Right cardiac atrium (tissue), 5 donors: ENCODE measurements around the gene TBCD. TPM values are rescaled to one million over a fixed set of nuclear protein-coding genes. Genes with fewer than 3 reads are reported as not detected.
A peak's percentile ranks its signal among the peaks of the same experiment; 100 is the strongest.

Source experiments
- ATAC-seq, 2 donors: fragments of 200-7000 bp; cut with Tn5 transposase; one replicate each; pipeline versions ENCODE4 v1.8.0 to v1.9.1; 2020; ENCODE audit warnings: moderate library complexity in 2 of 2, mild to moderate bottlenecking in 1 of 2
- DNase-seq, 3 donors: peaks; one replicate each; pipeline ENCODE4 v3.0.0-alpha.2; 2020
- H3K27ac ChIP-seq: one replicate; pipeline ENCODE4 v1.5.1; 2013; ENCODE audit warnings: mild to moderate bottlenecking, low read length, control low read depth, moderate library complexity
- H3K27me3 ChIP-seq: one replicate; pipeline ENCODE4 v1.6.1; 2013; ENCODE audit not compliant: control insufficient read depth, insufficient read depth
- H3K4me1 ChIP-seq: one replicate; pipeline ENCODE4 v1.6.1; 2013; ENCODE audit warnings: low read length; ENCODE audit not compliant: control insufficient read depth, insufficient read depth
- H3K4me3 ChIP-seq: one replicate; pipeline ENCODE4 v1.5.1; 2013; ENCODE audit warnings: low read length, control low read depth
- H3K9me3 ChIP-seq: one replicate; pipeline ENCODE4 v1.6.1; 2013; ENCODE audit warnings: low read length; ENCODE audit not compliant: control insufficient read depth
- WGBS: extraction: QIAGEN DNeasy Blood & Tissue Kit; methylation state at CpG from one replicate; pipeline ENCODE4 v1.1.7; 2013; 5-methylcytosine and 5-hydroxymethylcytosine counted together
- intact Hi-C, 4 donors: fragments of 100-400 bp; cut with DNase I; formaldehyde crosslinking; loops; one replicate each; pipeline versions ENCODE4 v1.11.0 to v1.14.0; 2022 to 2023
- polyA plus RNA-seq: library from polyadenylated mRNA; stranded (reverse); fragments of 200-250 nt; gene quantifications from one replicate; pipeline ENCODE4 v1.2.3, GENCODE V29; 2013
- total RNA-seq, 4 donors: library from RNA; stranded (reverse); fragmentation: NEBNext Ultra II Directional; extraction: Animal tissue kit (Norgen Biotek cat#: 25700); gene quantifications; one replicate each; pipeline ENCODE4 v1.2.1, GENCODE V29; 2021
- donor health status: healthy with polysubstance abuse.
- donor health status: DM: no; HTN: yes; CAD: no.
- donor health status: DM: no; HTN: no; CAD: no.
- donor health status: DM: no; HTN: yes; CAD: no; lungs with severe emphysema.
- donor health status: DM: yes; HTN: yes; CAD: no.

The TBCD gene
- total and polyA plus RNA-seq, 5 donors, result 36.2 to 43.9 (median 41.2) TPM

- no peak for DNase-seq
- WGBS, result 89% methylated on average over 14 of the region's 14 CpGs
- ATAC-seq, result no peak
- Histone ChIP-seq H3K9me3 (no peaks in the 10 kb centered on the region), H3K27me3 (no peaks in the 10 kb centered on the region), H3K27ac (no peak overlapping the region), H3K4me1 (peaks cover 3% of the 10 kb centered on the region), H3K4me3 (no peak overlapping the region)
- intact Hi-C loops, result no loop called here
Measured at GRCh38 chr17:82795615-82796014, 43.8 kb downstream of the TBCD start.

- DNase-seq, result peak in 1 of 3 donors; percentile 18
- intact Hi-C loops, result no loop called here
- 97% methylated on average over 9 of the region's 9 CpGs for WGBS
- no peak overlapping the region for H3K27ac ChIP-seq
- H3K4me3 ChIP-seq, result no peak overlapping the region
- ATAC-seq, result no peak
- H3K27me3 ChIP-seq, result no peaks in the 10 kb centered on the region
- H3K9me3 ChIP-seq, result no peaks in the 10 kb centered on the region
- peaks cover 3% of the 10 kb centered on the region for H3K4me1 ChIP-seq
Measured at GRCh38 chr17:82797061-82797460, 45.2 kb downstream of the TBCD start.

GRCh38 chr17:82798752-82799151, 46.9 kb downstream of the TBCD start:
- ATAC-seq, result no peak
- no peak overlapping the region for H3K4me3 ChIP-seq
- no peak overlapping the region for H3K27ac ChIP-seq
- intact Hi-C loops, result no loop called here
- DNase-seq, result no peak
- no peaks in the 10 kb centered on the region for H3K9me3 ChIP-seq
- no peaks in the 10 kb centered on the region for H3K27me3 ChIP-seq
- 98% methylated on average over 7 of the region's 7 CpGs for WGBS
- H3K4me1 ChIP-seq, result peaks cover 3% of the 10 kb centered on the region

GRCh38 chr17:82799591-82799990, 47.7 kb downstream of the TBCD start:
- DNase-seq (peak in 1 of 3 donors; percentile 21), ATAC-seq (no peak)
- Histone ChIP-seq H3K4me1 (peaks cover 4% of the 10 kb centered on the region), H3K4me3 (no peak overlapping the region), H3K27ac (no peak overlapping the region), H3K27me3 (no peaks in the 10 kb centered on the region), H3K9me3 (no peaks in the 10 kb centered on the region)
- intact Hi-C loops, result no loop called here
- 93% methylated on average over 16 of the region's 16 CpGs for WGBS

GRCh38 chr17:82800885-82801284, 49.0 kb downstream of the TBCD start:
- WGBS, result 98% methylated on average over 15 of the region's 15 CpGs
- H3K9me3 ChIP-seq, result no peaks in the 10 kb centered on the region
- H3K27ac ChIP-seq, result no peak overlapping the region
- peak in 1 of 3 donors; percentile 55 for DNase-seq
- no peaks in the 10 kb centered on the region for H3K27me3 ChIP-seq
- ATAC-seq, result no peak
- peaks cover 2% of the 10 kb centered on the region for H3K4me1 ChIP-seq
- intact Hi-C loops, result no loop called here
- H3K4me3 ChIP-seq, result no peak overlapping the region

GRCh38 chr17:82801377-82801970, 49.6 kb downstream of the TBCD start:
- 97% methylated on average over 63 of the region's 63 CpGs for whole genome bisulfite sequencing
- Histone ChIP-seq H3K27me3 (no peaks in the 10 kb centered on the region), H3K9me3 (no peaks in the 10 kb centered on the region), H3K27ac (no peak overlapping the region), H3K4me3 (no peak overlapping the region), H3K4me1 (peaks cover 2% of the 10 kb centered on the region)
- DNase-seq, result peak in 1 of 3 donors; percentile 38
- ATAC-seq, result no peak
- intact Hi-C loops, result no loop called here

- no peak overlapping the region for H3K4me3 ChIP-seq
- no peaks in the 10 kb centered on the region for H3K27me3 ChIP-seq
- 84% methylated on average over 17 of the region's 17 CpGs for WGBS
- no peak overlapping the region for H3K27ac ChIP-seq
- peaks cover 2% of the 10 kb centered on the region for H3K4me1 ChIP-seq
- no peak for ATAC-seq
- intact Hi-C loops, result no loop called here
- peak in 1 of 3 donors; percentile 50 for DNase-seq
- H3K9me3 ChIP-seq, result no peaks in the 10 kb centered on the region
Measured at GRCh38 chr17:82802075-82802780, 50.4 kb downstream of the TBCD start.

- WGBS, result 89% methylated on average over 9 of the region's 9 CpGs
- no peak overlapping the region for H3K27ac ChIP-seq
- no peaks in the 10 kb centered on the region for H3K9me3 ChIP-seq
- no peak overlapping the region for H3K4me3 ChIP-seq
- intact Hi-C loops, result no loop called here
- ATAC-seq, result no peak
- H3K4me1 ChIP-seq, result peaks cover 2% of the 10 kb centered on the region
- H3K27me3 ChIP-seq, result no peaks in the 10 kb centered on the region
- DNase-seq, result peak in 2 of 3 donors; percentile 4 to 18
Measured at GRCh38 chr17:82803185-82803584, 51.3 kb downstream of the TBCD start.

- peaks cover 2% of the 10 kb centered on the region for H3K4me1 ChIP-seq
- no peak overlapping the region for H3K4me3 ChIP-seq
- no peak overlapping the region for H3K27ac ChIP-seq
- H3K27me3 ChIP-seq, result no peaks in the 10 kb centered on the region
- DNase-seq, result peak; percentile 9 to 47 (median 46)
- WGBS, result 95% methylated on average over 15 of the region's 15 CpGs
- intact Hi-C loops, result no loop called here
- ATAC-seq, result no peak
- no peaks in the 10 kb centered on the region for H3K9me3 ChIP-seq
Measured at GRCh38 chr17:82803606-82804005, 51.7 kb downstream of the TBCD start.

GRCh38 chr17:82804442-82805191, 52.8 kb downstream of the TBCD start:
- Histone ChIP-seq H3K4me3 (no peak overlapping the region), H3K27me3 (no peaks in the 10 kb centered on the region), H3K9me3 (no peaks in the 10 kb centered on the region), H3K27ac (no peak overlapping the region), H3K4me1 (peaks cover 2% of the 10 kb centered on the region)
- ATAC-seq, result peak; percentile 90 to 92
- peak; percentile 89 to 97 (median 94) for DNase-seq
- 59% methylated on average over 27 of the region's 27 CpGs for WGBS
- intact Hi-C loops, result no loop called here

GRCh38 chr17:82805254-82805653, 53.4 kb downstream of the TBCD start:
- ATAC-seq, result no peak
- H3K4me1 ChIP-seq, result peaks cover 2% of the 10 kb centered on the region
- H3K9me3 ChIP-seq, result no peaks in the 10 kb centered on the region
- DNase-seq, result no peak
- no peaks in the 10 kb centered on the region for H3K27me3 ChIP-seq
- intact Hi-C loops, result no loop called here
- H3K27ac ChIP-seq, result peak overlapping the region; percentile 28
- 79% methylated on average over 13 of the region's 13 CpGs for WGBS
- H3K4me3 ChIP-seq, result no peak overlapping the region
